ENCODE results near the gene PSMA6.

PSMA6 gene

DNA sequence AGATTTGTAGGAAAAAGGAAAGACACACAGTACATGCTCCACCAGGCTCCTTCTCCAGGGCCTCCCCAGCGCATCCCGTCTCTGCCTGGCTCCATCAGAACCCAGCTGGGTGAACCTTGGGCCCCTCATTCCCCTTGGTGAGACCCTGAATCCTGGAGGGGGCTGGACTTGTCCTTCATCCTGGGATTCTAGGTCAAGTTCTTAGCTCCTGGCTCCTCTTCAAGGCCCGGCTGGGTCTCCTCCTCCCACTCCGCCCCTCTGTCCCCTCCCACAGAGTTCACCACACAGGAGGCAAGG, 49.2 kb downstream of the PSMA6 start:
- TF ChIP-seq, protein P1, sequence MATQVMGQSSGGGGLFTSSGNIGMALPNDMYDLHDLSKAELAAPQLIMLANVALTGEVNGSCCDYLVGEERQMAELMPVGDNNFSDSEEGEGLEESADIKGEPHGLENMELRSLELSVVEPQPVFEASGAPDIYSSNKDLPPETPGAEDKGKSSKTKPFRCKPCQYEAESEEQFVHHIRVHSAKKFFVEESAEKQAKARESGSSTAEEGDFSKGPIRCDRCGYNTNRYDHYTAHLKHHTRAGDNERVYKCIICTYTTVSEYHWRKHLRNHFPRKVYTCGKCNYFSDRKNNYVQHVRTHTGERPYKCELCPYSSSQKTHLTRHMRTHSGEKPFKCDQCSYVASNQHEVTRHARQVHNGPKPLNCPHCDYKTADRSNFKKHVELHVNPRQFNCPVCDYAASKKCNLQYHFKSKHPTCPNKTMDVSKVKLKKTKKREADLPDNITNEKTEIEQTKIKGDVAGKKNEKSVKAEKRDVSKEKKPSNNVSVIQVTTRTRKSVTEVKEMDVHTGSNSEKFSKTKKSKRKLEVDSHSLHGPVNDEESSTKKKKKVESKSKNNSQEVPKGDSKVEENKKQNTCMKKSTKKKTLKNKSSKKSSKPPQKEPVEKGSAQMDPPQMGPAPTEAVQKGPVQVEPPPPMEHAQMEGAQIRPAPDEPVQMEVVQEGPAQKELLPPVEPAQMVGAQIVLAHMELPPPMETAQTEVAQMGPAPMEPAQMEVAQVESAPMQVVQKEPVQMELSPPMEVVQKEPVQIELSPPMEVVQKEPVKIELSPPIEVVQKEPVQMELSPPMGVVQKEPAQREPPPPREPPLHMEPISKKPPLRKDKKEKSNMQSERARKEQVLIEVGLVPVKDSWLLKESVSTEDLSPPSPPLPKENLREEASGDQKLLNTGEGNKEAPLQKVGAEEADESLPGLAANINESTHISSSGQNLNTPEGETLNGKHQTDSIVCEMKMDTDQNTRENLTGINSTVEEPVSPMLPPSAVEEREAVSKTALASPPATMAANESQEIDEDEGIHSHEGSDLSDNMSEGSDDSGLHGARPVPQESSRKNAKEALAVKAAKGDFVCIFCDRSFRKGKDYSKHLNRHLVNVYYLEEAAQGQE (IDR thresholded peaks at IDR 0.05; ENCODE audit: insufficient replicate concordance, low read depth): no peak
- TF ChIP-seq SPI1 (IDR thresholded peaks at IDR 0.05; ENCODE audit: borderline replicate concordance, low read depth) (no peak), GABPA (IDR thresholded peaks at IDR 0.05; ENCODE audit: low read depth) (no peak), POLR2AphosphoS5 (IDR thresholded peaks at IDR 0.05; ENCODE audit: low read depth) (no peak)
- TF ChIP-seq, protein P2, sequence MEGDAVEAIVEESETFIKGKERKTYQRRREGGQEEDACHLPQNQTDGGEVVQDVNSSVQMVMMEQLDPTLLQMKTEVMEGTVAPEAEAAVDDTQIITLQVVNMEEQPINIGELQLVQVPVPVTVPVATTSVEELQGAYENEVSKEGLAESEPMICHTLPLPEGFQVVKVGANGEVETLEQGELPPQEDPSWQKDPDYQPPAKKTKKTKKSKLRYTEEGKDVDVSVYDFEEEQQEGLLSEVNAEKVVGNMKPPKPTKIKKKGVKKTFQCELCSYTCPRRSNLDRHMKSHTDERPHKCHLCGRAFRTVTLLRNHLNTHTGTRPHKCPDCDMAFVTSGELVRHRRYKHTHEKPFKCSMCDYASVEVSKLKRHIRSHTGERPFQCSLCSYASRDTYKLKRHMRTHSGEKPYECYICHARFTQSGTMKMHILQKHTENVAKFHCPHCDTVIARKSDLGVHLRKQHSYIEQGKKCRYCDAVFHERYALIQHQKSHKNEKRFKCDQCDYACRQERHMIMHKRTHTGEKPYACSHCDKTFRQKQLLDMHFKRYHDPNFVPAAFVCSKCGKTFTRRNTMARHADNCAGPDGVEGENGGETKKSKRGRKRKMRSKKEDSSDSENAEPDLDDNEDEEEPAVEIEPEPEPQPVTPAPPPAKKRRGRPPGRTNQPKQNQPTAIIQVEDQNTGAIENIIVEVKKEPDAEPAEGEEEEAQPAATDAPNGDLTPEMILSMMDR (IDR thresholded peaks at IDR 0.05; ENCODE audit: insufficient read depth, low read length): no peak
- H3K27me3 ChIP-seq (ENCODE audit: insufficient read depth, poor library complexity, severe bottlenecking): no peaks in the 10 kb centered on the region
- no peak overlapping the region for H3K4me3 ChIP-seq (replicated peaks; ENCODE audit: insufficient read depth, low read length)
- no peak for DNase-seq (ENCODE audit: low read depth in 1 of 2, low spot score in 1 of 2)
- H3K27ac ChIP-seq (replicated peaks): no peak overlapping the region

DNA sequence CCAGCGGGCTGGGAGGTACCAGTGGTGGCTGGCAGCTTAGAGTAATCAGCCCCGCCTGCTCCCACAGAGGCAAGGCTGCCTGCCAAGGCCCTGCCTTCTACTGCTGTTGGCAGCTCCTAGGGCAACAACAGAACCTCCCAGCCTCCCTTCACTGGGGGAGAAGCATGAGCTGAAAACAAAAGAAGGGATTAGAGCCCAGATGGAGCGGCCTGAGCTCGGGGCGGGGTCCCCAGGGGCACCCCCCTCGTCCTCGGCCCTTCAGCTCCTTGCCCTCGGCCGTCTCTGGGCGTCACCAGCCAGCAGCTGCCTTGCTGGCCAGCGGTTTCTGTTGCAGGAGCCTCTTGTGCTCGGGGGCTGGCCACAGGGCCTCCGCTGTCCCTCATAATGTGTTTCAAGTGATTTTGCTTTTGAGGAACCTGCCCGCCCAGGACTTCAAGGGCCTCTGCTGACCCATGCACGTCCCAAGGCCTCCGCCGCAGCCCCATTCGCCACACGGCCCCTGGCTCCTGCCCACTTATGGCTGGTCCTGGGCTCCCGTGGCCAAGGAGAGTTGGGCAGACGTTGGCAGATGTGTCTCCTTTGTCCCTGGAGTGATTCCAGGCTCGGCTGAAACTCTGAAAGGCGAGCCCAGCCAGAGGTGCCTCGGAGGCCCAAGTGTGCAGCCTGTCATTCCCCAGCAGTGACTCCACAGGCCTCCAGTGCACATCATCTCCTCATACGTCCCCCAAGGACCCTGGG, 49.7 kb downstream of the PSMA6 start:
- peak in 1 of 2 experiments; percentile 90 for DNase-seq (ENCODE audit: low read depth in 1 of 2, low spot score in 1 of 2)
- TF ChIP-seq, protein P1 (IDR thresholded peaks at IDR 0.05; ENCODE audit: insufficient replicate concordance, low read depth): peak; percentile 26
- TF ChIP-seq, protein P2 (IDR thresholded peaks at IDR 0.05; ENCODE audit: insufficient read depth, low read length): no peak
- no peak for TF ChIP-seq SPI1 (IDR thresholded peaks at IDR 0.05; ENCODE audit: borderline replicate concordance, low read depth)
- Histone ChIP-seq H3K4me3 (replicated peaks; ENCODE audit: insufficient read depth, low read length) (no peak overlapping the region), H3K27ac (replicated peaks) (peak overlapping the region; percentile 23), H3K27me3 (ENCODE audit: insufficient read depth, poor library complexity, severe bottlenecking) (no peaks in the 10 kb centered on the region)

DNA sequence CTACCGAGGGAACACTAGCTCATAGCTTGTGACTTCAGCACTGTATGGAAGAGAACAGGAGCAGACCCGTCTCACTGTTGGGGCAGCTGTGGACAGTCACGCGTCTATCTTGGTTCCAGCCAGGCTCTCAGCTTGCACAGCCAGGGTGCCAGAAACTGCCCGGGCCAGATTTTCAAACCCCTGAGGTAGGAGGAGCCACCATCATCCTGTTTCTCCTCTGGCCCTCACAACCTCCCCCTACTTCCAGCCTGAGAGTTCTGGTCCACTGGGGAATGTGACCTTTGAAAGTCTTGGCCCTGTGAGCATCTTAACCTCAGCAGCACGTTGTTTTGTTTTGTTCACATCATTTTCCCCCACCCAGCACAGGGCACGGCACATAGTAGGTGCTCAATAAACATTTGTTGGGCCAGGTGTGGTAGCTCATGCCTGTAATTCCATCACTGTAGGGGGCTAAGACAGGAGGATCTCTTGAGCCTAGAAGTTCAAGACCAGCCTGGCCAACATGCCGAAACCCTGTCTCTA, 50.4 kb downstream of the PSMA6 start:
- H3K4me3 ChIP-seq (replicated peaks; ENCODE audit: insufficient read depth, low read length): no peak overlapping the region
- no peaks in the 10 kb centered on the region for H3K27me3 ChIP-seq (ENCODE audit: insufficient read depth, poor library complexity, severe bottlenecking)
- TF ChIP-seq, protein P1 (IDR thresholded peaks at IDR 0.05; ENCODE audit: insufficient replicate concordance, low read depth): no peak
- TF ChIP-seq, protein P2 (IDR thresholded peaks at IDR 0.05; ENCODE audit: insufficient read depth, low read length): no peak
- no peak for TF ChIP-seq GABPA (IDR thresholded peaks at IDR 0.05; ENCODE audit: low read depth)
- TF ChIP-seq POLR2AphosphoS5 (IDR thresholded peaks at IDR 0.05; ENCODE audit: low read depth): no peak
- no peak overlapping the region for H3K27ac ChIP-seq (replicated peaks)
- DNase-seq (ENCODE audit: low read depth in 1 of 2, low spot score in 1 of 2): no peak
